GM18870 (cell line): ENCODE measurements around the gene METTL2B.
"Not testable (repeated sequence)": the region's sequence is repeated elsewhere in the genome, so short reads cannot be mapped to it uniquely, and the experiment has no call there.

Source experiments
- ATAC-seq: cut with Tn5 transposase; IDR thresholded peaks from one replicate; pipeline ENCODE4 v1.9.1; 2021; ENCODE audit warnings: moderate library complexity; ENCODE audit not compliant: unreplicated experiment

Gene METTL2B

GRCh38 chr7:128523226-128523931, 46.8 kb downstream of the METTL2B start:
- not testable (repeated sequence) for ATAC-seq

- not testable (repeated sequence) for ATAC-seq
Measured at GRCh38 chr7:128523932-128524524, 47.5 kb downstream of the METTL2B start.

GRCh38 chr7:128525584-128525983, 49.0 kb downstream of the METTL2B start:
- ATAC-seq: not testable (repeated sequence)

- not testable (repeated sequence) for ATAC-seq
Measured at GRCh38 chr7:128526062-128526466, 49.5 kb downstream of the METTL2B start.

GRCh38 chr7:128529191-128529590, 52.6 kb downstream of the METTL2B start:
- ATAC-seq: not testable (repeated sequence)

GRCh38 chr7:128530121-128530854, 53.7 kb downstream of the METTL2B start:
- not testable (repeated sequence) for ATAC-seq

GRCh38 chr7:128530855-128531104, 54.2 kb downstream of the METTL2B start:
- no peak for ATAC-seq

GRCh38 chr7:128531105-128531954, 54.8 kb downstream of the METTL2B start:
- ATAC-seq: peak; percentile 61

- ATAC-seq: not testable (repeated sequence)
Measured at GRCh38 chr7:128531955-128532478, 55.5 kb downstream of the METTL2B start.

- ATAC-seq: not testable (repeated sequence)
Measured at GRCh38 chr7:128532956-128533355, 56.4 kb downstream of the METTL2B start.

GRCh38 chr7:128537410-128537809, 60.9 kb downstream of the METTL2B start:
- ATAC-seq: not testable (repeated sequence)

- ATAC-seq: not testable (repeated sequence)
Measured at GRCh38 chr7:128542530-128542929, 66.0 kb downstream of the METTL2B start.

GRCh38 chr7:128543300-128543699, 66.8 kb downstream of the METTL2B start:
- not testable (repeated sequence) for ATAC-seq

GRCh38 chr7:128546319-128546851, 69.8 kb downstream of the METTL2B start:
- not testable (repeated sequence) for ATAC-seq

GRCh38 chr7:128550920-128551319, 74.4 kb downstream of the METTL2B start:
- ATAC-seq: no peak

GRCh38 chr7:128554394-128554793, 77.8 kb downstream of the METTL2B start:
- ATAC-seq: not testable (repeated sequence)
